Measurements from ENCODE around the gene SMTNL1. TPM values are rescaled to one million over a fixed set of nuclear protein-coding genes. Genes with fewer than 3 reads are reported as not detected.

SMTNL1 gene
- polyA plus RNA-seq, 1 experiment: not detected

- Histone ChIP-seq H3K9me3 (ENCODE audit: control insufficient read depth, insufficient read depth, low read length) (no peaks in the 10 kb centered on the region), H3K27me3 (ENCODE audit: control insufficient read depth, insufficient read depth, low read length) (peaks cover 12% of the 10 kb centered on the region), H3K27ac (ENCODE audit: low read depth, low read length) (no peak overlapping the region), H3K4me3 (ENCODE audit: low read depth, low read length) (no peak overlapping the region)
- DNase-seq (ENCODE audit: low read depth, low spot score): no peak
- TF ChIP-seq CTCF (IDR thresholded peaks at IDR 0.05; ENCODE audit: low read depth, low read length): no peak
- ChIA-PET POLR2A (no interaction called here), CTCF (interaction anchor here (0.9 to 2.1 kb wide), 2 partner anchors 86 to 101 kb away, joined by 4 to 5 read pairs; no protein-coding TSS in a partner anchor)
These were observed 6.2 kb downstream of the SMTNL1 start for GRCh38 chr11:57543593-57543992.

GRCh38 chr11:57544566-57544965, 7.2 kb downstream of the SMTNL1 start:
- Histone ChIP-seq H3K4me3 (ENCODE audit: low read depth, low read length) (no peak overlapping the region), H3K27ac (ENCODE audit: low read depth, low read length) (no peak overlapping the region), H3K9me3 (ENCODE audit: control insufficient read depth, insufficient read depth, low read length) (no peaks in the 10 kb centered on the region), H3K27me3 (ENCODE audit: control insufficient read depth, insufficient read depth, low read length) (peaks cover 10% of the 10 kb centered on the region)
- CTCF ChIA-PET: interaction anchor here (1.0 to 2.1 kb wide), 2 partner anchors 18 to 100 kb away, joined by 3 to 5 read pairs; no protein-coding TSS in a partner anchor
- no peak for TF ChIP-seq CTCF (IDR thresholded peaks at IDR 0.05; ENCODE audit: low read depth, low read length)
- POLR2A ChIA-PET: no interaction called here
- DNase-seq (ENCODE audit: low read depth, low spot score): no peak

- ChIA-PET CTCF (interaction anchor here (1.1 kb wide), 1 partner anchor 89 kb away, joined by 3 read pairs; no protein-coding TSS in a partner anchor), POLR2A (no interaction called here)
- no peaks in the 10 kb centered on the region for H3K9me3 ChIP-seq (ENCODE audit: control insufficient read depth, insufficient read depth, low read length)
- H3K27ac ChIP-seq (ENCODE audit: low read depth, low read length): no peak overlapping the region
- H3K4me3 ChIP-seq (ENCODE audit: low read depth, low read length): no peak overlapping the region
- TF ChIP-seq CTCF (IDR thresholded peaks at IDR 0.05; ENCODE audit: low read depth, low read length): no peak
- DNase-seq (ENCODE audit: low read depth, low spot score): no peak
- peaks cover 10% of the 10 kb centered on the region for H3K27me3 ChIP-seq (ENCODE audit: control insufficient read depth, insufficient read depth, low read length)
These were observed 8.5 kb downstream of the SMTNL1 start for GRCh38 chr11:57545883-57546282.

- ChIA-PET POLR2A (no interaction called here), CTCF (interaction anchor here (0.9 to 2.1 kb wide), 4 partner anchors 20 to 200 kb away, joined by 3 to 23 read pairs (median 4); no protein-coding TSS in a partner anchor)
- TF ChIP-seq CTCF (IDR thresholded peaks at IDR 0.05; ENCODE audit: low read depth, low read length): no peak
These were observed 9.1 kb downstream of the SMTNL1 start for GRCh38 chr11:57546451-57546850.

GRCh38 chr11:57546869-57547475, 9.6 kb downstream of the SMTNL1 start:
- Histone ChIP-seq H3K27ac (ENCODE audit: low read depth, low read length) (no peak overlapping the region), H3K27me3 (ENCODE audit: control insufficient read depth, insufficient read depth, low read length) (peaks cover 8% of the 10 kb centered on the region), H3K9me3 (ENCODE audit: control insufficient read depth, insufficient read depth, low read length) (no peaks in the 10 kb centered on the region), H3K4me3 (ENCODE audit: low read depth, low read length) (no peak overlapping the region)
- ChIA-PET CTCF (interaction anchor here (0.9 to 2.1 kb wide), 6 partner anchors 19 to 201 kb away, joined by 3 to 23 read pairs (median 4); no protein-coding TSS in a partner anchor), POLR2A (no interaction called here)
- no peak for DNase-seq (ENCODE audit: low read depth, low spot score)
- peak; percentile 34 for TF ChIP-seq CTCF (IDR thresholded peaks at IDR 0.05; ENCODE audit: low read depth, low read length)

More at GRCh38 chr11:57546451-57546850, 9.1 kb downstream of the SMTNL1 start:
- H3K27me3 ChIP-seq (ENCODE audit: control insufficient read depth, insufficient read depth, low read length): peaks cover 8% of the 10 kb centered on the region
- no peak overlapping the region for H3K27ac ChIP-seq (ENCODE audit: low read depth, low read length)
- DNase-seq (ENCODE audit: low read depth, low spot score): no peak
- no peak overlapping the region for H3K4me3 ChIP-seq (ENCODE audit: low read depth, low read length)
- H3K9me3 ChIP-seq (ENCODE audit: control insufficient read depth, insufficient read depth, low read length): no peaks in the 10 kb centered on the region
